ENCODE data around the gene CHST1.

CHST1 gene, protein sequence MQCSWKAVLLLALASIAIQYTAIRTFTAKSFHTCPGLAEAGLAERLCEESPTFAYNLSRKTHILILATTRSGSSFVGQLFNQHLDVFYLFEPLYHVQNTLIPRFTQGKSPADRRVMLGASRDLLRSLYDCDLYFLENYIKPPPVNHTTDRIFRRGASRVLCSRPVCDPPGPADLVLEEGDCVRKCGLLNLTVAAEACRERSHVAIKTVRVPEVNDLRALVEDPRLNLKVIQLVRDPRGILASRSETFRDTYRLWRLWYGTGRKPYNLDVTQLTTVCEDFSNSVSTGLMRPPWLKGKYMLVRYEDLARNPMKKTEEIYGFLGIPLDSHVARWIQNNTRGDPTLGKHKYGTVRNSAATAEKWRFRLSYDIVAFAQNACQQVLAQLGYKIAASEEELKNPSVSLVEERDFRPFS

DNA sequence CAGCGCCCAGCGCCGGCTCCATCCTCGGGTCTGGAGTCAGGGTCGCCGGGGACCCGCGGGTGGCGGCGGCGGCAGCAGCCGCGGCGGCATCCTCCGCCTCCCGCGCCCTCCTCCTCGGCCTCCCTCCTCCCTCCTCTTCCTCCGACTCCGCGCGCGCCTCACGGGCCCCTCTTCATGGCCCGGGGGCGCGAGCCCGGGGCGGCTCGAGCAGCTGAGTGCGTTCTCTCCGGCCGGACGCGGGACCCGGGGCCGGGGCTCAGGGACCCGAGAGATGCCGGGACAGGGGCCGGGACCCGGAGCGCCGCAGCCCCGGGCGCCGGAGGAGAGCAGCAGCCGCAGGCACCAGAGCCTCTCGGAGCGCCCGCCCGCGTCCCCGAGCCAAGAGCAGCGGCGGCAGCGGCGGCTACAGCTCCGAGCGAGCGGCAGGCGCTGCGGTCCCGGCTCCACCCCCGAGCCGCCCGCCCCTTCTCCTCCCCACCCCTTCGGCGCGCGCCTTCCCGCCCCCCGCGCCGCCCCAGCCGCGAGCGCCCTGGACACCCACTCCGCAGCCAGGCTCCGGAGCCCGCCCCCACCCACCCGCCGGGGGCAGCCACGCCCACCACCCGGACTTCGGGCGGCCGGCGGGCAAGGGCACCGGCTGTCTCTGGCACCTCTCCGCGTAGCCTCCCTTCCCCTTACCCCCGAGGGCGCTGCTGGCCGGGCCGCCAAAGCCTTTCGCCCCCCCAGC lies at the start of gene CHST1:
Gene CHST1, minus strand, starts transcription at position 417 of the 727 bp plus-strand sequence. CDS start 14,699 bp downstream, outside the sequence.
- DNase-seq: no peak

DNA sequence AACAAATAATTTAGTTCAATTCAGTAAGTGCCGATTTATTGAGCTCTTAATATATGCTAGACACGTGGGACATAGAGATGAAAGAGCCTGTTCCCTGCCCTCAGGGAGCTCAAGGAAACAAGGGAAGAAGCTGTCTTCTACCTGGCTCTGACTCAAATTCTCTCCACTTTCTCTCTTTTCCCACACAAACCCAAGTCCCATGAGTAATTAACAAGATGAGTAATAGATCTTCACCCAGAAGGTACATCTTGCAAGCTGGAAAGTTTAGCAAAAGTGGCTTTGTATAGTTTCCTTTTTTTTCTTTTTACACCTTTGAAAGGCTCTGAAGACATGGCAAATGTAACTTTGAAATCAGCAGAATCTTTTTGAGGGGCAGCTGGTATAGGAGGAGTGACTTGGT lies 48.2 kb upstream of the CHST1 start:
- no peak for DNase-seq

DNA sequence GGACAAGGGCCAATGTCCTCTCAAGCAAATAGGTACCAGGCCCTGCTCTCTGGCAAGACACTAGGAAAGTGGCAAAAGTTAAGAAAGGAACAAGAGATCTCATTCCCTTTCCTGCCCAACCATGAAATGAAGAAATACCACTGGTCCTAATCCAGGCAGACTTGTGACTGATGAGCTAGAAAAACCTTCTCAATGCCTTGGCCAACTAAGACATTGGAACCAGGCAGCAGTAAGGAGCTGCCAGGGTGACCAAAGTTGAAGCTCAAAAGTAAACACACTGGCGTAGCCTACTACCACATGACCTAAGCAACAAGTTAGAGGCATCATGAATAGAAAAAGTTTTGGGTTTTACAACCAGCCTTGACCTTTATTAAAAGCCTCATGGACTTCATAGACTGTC lies 45.1 kb upstream of the CHST1 start:
- DNase-seq: no peak

DNA sequence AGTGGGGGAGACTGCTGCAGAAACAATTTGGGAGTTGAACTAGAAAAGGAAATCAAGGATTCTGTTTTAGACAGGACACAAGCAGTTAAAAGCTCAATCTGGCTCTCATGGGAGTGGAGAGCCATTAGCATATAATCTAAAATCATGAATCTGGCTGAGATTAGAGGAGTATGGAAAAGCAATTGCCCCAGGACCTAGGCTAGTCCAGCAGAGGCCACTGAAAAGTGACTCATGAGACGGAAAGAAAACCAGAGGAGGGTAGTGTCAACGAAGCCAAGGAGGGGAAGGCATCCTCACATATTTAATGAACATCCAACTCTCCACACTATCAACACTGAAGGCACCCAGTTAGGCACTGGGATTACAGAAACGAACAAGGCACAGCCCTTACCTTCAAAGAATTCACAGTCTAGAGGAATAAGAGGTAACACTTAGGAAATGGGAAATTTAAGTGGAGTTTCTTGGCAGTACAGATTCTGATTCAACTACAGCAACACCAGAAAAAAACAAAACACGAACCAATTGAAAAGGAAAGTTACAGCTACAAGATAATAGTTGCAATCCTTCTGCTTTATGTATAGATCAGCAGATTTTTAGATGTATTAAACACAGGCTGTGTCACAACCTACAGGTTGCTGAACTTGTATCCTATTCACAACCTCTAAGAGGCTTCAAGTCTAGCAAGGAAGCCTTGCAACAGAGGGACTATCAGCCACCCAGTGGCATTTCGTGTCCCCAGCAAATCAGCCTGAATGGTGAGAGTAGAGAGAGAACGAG lies 43.7 kb upstream of the CHST1 start:
- DNase-seq: no peak

DNA sequence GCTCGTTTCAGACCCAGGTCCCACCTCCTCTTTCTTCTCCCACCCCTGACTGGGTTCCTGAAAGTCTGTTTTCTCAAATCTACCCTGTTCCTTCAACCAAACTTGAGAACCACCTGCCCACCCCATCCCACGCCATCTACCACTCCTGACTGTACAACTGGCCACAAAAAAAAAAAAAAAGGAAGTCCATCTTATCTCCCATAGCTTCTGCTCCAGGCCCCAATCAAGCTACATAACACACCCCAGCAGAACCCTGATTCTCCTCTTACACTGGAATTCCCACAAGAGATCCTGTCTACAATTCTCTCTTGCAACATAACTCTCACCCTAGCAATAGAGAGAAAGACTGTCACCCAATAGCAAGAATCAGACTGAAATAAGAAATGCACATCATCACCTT lies 39.2 kb upstream of the CHST1 start:
- DNase-seq: no peak

DNA sequence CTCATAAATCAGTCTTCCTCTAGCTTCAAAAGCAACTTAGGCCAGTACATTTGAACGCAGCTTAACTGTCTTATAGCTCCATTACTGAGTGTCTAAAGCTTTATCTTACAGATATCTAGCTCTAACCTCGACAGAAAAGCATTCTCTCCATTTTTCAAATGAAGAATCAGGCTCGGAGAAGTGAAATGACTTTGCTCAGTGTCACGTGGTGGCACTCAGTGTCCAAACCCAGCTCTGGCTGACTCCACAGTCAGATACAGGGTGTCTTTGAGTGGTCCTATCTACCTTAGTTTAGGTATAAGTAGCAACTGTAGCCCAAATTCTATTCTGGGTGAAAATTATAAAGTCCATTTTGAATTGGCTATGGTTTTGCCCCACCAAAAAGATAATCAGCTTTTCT lies 38.7 kb upstream of the CHST1 start:
- DNase-seq: no peak

DNA sequence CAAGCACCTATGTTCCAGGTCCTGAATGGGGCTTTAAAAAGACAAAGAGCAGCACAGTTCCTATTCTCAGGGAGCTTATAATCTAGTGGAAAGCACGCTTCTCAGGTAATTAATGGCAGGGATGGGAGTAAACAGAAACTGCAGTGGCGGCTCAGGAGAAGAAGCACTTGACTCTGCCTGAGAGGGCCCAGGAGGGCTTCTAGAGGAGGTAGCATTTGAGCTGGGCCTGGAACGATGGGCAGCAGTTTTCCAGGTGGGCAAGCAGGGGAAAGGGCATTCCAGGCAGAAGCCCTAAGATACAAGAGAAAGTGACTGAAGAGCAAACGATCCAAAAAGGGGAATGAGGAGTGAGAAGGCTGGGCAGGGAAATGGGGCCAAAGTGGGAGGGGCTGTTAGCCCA lies 37.1 kb upstream of the CHST1 start:
- DNase-seq: no peak

DNA sequence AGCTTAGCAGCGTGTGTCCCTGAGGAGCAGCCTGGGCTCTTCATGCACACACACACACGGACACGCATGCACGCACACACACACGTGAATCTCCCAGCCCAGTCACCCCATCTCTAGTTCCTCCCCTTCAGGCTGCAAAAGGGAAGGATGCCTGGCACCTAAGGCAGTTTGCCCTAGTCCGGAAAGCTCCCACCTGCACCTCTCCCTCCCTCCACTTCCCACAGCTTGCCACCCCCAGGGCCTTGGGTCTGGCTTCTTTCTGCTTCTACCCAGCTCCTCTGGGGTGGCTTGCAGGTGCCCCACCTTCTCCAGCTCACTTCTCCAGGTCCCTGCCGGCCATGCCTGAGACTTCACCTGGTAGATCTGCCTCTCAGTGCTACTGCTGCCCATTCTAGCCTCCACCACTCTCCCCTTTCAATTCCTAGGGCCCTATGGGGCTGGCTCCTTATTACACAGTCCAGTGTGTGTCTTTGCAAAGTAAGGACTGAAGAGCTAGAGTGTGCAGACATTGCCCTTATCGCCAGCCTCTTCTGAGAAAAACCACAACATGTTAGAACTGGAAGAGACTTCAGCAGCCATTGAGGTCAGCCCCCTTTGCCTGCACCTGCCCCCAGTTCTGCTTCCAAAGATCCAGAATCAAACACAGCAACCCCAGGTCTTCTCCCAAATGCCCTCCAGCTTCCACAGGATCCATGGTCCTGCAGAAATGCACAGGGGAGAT lies 33.5 kb upstream of the CHST1 start:
- DNase-seq: no peak

DNA sequence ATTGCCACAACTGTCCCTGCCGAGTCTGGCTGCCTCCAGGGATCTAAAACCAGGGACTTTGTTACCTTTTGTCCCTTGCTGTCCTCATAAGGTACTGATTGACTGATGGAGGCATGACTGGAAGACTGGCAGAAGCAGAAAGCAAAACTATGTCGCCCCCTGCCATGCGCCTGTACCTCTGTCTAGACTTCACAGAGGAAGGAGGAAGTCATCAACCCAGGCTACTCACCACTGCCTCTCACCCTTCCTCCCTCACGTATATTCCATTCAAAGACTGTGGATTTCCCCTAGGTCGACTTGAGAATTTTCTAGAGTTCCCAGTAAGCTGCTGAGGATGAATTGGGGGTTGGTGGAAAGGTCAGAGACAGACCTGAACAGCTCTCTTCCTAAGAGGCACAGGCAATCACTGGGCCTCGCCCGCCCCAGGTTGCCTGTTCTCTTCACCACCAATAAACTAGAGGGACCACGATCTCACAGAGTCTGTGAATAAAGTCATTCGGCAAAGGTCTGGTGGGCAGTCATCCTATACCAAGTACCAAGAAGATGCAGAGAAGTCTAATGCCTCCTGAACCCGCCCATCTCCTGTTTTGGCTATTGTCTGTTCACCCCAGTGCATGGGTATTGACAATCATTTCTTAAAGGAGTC lies 27.5 kb upstream of the CHST1 start:
- no peak for DNase-seq

DNA sequence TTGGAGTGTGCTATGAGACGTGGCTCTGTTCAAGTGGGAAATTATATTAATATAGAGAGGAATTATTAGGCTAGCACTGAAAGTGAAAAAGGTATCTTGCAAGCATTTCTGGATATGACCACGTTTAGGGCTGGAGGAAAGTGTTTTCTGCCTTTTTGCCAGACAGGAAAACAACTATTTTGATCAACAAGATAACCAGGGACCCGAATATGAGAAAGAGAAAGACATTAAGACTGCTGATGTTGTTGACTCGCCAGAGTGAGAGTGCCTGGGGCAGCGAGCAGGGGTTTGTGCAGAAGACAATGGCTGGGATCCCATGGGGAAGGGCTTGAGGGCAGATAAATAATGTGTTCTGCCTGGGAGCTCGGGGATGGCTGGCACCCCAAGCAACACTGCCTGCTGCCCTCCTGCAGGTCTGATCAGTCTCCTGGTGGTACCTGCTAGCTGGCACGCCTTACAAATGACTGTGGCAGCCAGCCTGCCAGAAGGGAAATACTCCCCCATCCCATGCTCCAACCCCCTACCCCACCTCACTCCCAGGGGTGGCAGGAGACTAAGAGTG lies 23.1 kb upstream of the CHST1 start:
- DNase-seq: no peak

DNA sequence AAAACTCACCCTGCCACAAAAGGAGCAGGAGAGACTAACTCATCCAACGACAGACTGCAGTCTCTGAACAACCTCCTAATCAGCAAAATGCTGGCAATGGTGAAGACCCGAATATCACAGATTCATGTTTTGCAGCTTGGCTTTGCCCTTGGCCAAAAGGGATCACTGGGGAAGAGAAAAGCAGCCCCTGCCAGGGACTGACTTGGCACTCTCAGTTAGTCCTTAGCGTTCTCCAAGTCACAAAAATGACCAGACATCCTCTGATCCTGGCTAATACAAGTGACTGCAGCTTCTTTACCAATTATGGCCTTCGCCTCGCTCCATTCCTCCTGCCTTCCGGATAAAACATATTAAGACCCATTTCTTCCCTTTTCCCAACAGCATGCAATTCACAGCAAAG lies 22.4 kb upstream of the CHST1 start:
- DNase-seq: no peak

DNA sequence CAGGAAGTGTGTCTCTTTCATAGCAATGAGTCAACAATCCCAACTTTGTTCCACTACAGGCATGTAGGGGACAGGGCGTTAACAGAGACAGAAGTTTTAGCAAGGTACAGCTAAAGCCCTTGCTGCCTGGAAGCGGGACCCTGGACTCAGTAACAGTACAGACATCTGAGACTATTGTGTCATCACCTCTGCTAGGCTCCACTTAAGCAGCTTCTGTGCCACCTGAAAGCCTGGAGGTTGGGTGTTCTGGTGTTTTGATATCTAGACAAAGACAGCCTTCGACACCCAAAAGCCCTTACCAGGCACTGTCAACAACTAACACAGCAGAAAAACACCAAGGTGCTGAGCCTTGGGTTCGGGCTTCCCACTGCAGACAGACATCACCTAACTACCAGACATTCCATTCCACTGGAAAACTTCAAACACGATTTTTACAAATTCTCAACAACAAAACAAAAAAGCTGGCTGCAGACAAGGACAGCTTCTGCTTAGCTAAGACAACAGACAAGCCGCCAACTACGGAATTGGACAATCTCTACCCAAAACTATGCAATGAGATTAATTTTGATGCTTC lies 20.6 kb upstream of the CHST1 start:
- DNase-seq: no peak

DNA sequence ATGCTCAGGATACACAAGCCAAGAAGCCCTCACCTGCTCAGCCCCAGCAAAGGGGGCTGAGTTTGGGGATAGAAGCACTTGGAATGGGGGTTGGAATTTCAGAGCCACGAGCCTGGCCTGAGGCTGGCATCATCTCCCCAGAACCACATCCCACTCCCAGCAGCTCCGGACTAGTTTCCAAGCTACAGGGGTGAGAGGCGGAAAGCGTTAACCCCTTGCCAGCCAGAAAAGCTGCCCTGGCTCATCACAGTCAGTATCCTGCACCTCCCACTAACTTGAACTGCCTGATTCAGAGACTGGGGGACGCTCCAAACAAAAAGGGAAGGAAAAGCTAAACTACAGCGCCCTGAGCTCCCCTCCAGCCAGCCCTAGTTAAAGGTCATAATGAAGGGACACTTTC lies 19.0 kb upstream of the CHST1 start:
- DNase-seq: no peak

DNA sequence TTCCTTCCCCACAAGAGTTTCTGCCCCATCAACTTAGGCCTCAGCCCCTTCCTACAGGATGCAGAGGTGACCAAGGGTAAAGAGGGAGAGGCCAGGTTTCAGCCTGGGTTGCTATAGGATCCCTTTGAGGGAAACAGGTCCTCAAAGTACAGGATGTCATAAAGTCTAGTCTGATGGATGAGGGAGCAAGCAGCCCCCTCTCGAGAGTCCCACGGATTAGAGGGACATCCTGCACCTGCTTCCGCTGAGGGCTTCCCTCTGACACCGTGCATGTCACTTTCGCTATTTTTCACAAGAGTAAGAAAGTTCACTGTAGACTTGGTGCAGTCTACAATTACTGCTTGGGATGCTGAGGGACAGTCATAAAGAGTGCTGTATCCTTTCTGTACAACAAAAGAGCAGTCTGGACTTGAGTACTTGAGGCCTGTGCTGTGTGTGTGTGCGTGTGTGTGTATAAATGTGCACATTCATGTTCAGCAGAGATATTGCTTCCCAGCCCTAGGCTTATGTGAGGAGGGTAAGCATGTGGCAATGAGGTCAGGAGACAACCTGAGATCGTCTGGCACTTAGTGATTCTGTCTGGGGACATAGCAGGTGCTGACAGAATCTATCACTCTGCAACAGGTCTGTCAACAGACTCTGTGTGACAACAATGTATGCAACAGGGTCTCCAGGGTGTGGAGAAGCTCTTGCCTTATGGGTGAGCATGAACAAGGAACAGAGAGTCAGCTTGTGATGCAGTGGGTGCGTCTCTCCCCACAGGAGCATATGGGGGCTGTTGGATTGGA lies 18.0 kb upstream of the CHST1 start:
- peak; percentile 44 for DNase-seq

DNA sequence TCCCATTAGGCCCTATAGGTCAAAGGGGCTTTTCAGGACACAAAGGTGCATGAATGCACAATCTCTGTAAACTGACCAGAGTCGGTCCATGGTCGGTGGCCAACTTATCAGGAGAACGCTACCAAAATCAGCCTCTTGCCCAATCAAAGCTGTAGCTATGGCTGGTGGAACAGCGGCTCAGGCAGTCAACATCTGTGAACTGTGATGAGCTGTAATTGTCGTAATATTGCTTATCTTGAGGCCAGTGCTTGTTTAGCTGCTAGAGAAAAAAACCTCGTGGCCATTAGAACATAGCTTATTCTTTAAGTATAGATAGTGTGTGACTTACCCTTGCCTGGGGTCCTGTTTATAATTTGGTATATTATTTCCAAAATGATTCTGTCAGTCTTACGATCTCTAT lies 14.4 kb upstream of the CHST1 start:
- DNase-seq: no peak

DNA sequence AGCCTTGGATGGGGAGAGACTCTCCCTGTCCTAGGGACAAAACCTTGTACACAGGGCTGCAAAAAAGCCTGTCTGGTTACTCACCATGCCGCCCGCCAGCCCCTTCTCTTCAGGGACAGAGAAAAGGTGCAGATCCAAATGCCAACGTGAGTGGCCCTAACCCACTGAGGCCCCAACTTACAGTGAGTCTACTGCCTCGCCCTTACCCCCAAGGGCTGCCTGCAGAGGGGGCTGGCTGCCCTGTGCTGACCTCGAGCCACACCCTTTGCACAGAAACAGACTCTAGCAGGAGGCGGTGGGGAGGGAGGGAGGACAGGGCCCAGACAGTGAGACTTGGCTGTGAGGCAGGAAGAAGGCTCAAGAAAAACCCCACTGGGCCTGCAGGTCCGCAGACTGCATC lies 13.6 kb upstream of the CHST1 start:
- DNase-seq: no peak

DNA sequence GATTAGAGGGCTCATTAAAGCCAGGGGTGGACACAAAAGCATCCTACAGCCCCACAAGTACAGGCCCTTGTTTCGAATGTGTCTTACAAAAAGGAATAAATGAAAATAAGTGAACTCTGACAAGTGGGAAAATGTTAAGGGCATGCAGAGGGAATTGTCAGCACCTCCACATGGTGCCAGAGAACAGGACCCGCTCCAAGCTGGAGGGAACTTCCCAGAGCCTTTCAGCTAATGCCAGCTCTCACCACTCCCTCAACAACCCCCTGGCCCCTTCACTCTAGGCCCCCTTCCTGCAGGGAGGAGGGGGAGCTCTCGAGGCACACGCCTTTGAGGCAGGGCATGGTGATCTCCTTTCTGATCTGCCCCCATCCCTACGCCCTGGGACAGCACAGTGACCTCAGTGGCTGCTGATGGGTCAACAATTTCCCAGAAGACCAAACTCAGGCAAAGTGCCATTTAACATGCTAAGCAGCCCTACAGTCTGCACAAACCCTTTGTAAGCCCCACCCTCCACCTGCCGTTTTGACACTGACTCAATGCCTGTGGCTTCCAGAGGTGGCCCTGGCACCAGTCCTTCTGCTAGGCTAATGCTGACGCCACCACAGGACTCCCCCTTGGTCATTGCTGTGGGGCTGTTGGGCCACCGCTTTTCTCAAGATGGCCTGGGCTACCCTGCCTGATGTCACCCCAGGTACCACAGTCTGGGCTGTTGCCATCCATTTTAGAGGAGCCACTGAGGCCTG lies 12.5 kb upstream of the CHST1 start:
- no peak for DNase-seq

DNA sequence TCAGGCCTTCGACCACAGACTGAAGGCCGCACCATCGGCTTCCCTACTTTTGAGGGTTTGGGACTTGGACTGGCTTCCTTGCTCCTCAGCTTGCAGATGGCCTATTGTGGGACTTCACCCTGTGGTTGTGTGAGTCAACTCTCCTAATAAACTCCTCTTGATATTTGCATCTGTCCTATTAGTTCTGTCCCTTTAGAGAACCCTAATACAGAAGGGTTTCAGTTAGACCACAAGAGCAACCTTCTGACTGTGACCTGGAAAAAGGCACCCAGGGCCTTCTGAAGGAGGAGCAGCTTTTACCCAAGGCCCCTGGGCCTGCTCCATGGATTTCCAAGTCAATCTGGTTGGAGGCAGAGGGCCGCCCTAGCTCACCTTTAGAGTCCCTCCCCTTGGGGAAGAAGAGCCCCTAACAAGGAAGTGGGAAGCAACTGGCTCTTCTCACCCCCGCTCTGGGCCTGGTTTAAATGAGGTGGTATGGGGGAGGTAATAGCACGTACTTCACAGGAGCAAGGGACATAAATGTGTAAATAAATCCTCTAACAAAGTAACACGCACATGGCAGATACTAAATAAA lies 11.2 kb upstream of the CHST1 start:
- no peak for DNase-seq

DNA sequence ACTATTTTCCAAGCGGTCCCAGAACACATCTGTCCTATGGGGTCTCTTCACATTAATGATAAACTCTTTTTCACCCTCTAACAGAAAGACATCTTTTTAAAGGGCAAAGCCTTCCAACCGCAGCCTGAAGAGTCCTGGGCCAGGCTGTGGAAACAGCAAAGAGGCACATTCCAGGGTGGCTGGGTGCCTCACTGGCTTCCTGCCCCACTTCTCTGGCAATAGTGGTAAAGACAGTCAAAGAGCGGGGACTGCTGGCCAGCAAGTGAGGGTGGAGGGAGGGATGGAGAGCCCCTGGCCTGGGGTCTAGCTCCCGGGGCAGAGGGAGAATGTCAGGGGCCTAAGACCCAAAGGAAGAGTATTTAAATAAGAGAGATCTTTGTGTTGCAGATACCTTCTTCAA lies 10.2 kb upstream of the CHST1 start:
- DNase-seq: no peak

Measured in NCI-H510A treated with DMSO at 0.1 percent for 48 hours (cell line).